Fibroblast of lung (primary cell): Measurements from ENCODE around the gene MBNL2.

ENCODE experiments used
- CTCF ChIP-seq, 2 donors: IDR thresholded peaks in 1 of 2; conservative IDR thresholded peaks in 1 of 2; 1 replicate in 1 of 2; 2 replicates in 1 of 2; pipeline ENCODE4 v1.5.1; 2011 to 2012; ENCODE audit warnings: low read length in 2 of 2, control low read depth in 1 of 2, inconsistent platforms in 1 of 2, low read depth in 1 of 2, mild to moderate bottlenecking in 1 of 2
- EZH2 ChIP-seq: IDR thresholded peaks from 2 replicates; pipeline ENCODE4 v1.5.1; 2012; ENCODE audit warnings: low read length, control low read depth, mild to moderate bottlenecking; ENCODE audit errors: missing control alignments

GRCh38 chr13:97264663-97265062 is 42.5 kb downstream of the MBNL2 start:
- no peak for TF ChIP-seq CTCF (conservative IDR thresholded peaks at IDR 0.05 in 1 of 2, IDR thresholded peaks at IDR 0.05 in 1 of 2; ENCODE audit: low read depth in 1 of 2, low read length in 2 of 2)
- no peak for TF ChIP-seq EZH2
